ENCODE measurements around the gene DNAI1.
"Not testable (repeated sequence)": the region's sequence is repeated elsewhere in the genome, so short reads cannot be mapped to it uniquely, and the experiment has no call there.

Gene DNAI1

GRCh38 chr9:34458013-34458958, at the start of gene DNAI1, which contains the start of gene FAM219A:
DNAI1 (plus strand) TSS chr9:34458805; CDS start chr9:34459006, 201 bp downstream.
FAM219A (minus strand) TSS chr9:34458570; CDS start chr9:34458263, 307 bp downstream.
- peak; percentile 95 for DNase-seq

DNA sequence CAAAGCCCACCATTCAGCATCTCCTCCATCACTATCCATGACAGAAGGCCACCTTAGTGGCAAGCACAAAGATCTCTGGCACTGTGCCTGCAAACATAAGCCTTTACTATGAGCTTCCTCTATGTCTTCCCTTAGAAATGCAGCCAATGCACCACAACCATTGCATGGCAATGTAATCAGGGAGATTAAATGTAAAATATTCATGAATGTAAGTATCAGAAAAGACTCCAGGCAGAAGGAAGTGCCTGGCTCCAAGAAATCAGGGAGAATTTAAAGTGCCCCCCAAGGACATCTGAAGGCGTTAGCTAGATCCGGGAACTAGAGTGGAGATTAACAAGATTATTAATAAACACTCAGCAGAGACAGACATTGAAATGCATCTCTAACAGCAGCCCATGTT, 49.5 kb upstream of the DNAI1 start:
- DNase-seq, result no peak

DNA sequence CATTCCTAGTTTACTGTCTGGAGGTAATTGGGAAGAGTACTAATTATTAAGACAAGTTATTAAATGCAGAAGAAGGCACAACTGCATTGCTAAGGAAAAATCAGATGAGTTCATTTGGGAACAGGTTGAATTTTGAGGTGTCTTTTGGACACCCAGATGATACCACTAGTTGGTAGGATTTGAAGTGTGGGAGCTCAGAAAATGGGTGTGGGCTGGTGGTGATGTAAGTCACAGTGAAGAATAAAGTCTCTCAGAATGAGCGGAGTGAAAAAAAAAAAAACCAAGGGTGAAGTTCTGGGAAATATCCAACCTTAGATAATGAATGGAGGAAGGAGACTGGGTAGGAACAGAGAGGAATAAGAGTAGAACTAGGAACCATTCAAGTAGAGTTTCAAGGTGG, 46.3 kb upstream of the DNAI1 start:
- DNase-seq, result no peak

DNA sequence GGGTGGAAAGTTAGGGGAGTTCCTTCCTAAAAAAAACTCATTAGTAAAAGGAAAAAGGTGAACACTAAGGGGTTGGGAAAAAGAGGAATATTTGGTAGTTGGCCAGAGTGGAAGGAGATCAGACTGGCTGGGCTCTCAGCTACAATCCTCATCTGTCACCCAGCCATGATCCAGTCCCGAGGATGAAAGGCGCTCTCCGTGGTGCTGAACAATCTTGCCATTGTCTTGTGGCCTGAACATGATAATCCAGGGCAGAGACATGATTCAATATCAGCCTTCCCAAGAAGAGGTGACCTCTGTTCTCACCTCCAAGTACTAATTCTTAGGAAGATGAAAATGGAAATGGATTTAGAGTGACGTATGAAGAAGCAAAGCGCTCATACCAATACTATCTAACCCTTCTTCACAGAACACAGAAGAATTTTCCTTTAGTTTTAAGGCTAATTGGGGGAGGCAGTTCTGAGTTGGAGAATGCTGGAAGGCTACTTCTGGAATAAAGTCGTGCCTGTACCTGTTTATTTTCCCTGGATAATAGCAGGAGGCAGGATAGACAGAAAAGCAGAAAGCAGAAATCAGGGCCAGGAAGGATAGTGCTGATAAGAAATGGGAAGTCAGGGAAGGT, 45.3 kb upstream of the DNAI1 start:
- no peak for DNase-seq

DNA sequence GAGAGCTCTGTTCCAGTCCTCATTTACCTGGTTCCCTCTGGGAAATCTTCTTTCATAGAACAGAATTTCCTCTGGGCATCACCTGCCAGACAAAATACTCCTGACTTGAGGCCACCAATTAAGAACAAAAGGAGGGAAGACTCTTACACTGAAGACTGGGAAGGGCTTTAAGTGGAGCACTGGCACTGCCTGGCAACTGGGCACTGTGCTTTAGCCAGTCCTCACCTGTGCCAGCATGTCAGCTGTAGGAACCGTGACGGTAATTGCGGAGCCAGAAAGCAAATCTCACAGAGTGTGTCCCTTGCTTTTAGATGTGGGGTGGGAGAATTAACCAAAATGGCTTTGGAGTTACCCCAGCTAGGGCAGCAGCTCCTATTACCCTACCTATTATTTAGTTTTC, 40.9 kb upstream of the DNAI1 start:
- peak; percentile 95 for DNase-seq

DNA sequence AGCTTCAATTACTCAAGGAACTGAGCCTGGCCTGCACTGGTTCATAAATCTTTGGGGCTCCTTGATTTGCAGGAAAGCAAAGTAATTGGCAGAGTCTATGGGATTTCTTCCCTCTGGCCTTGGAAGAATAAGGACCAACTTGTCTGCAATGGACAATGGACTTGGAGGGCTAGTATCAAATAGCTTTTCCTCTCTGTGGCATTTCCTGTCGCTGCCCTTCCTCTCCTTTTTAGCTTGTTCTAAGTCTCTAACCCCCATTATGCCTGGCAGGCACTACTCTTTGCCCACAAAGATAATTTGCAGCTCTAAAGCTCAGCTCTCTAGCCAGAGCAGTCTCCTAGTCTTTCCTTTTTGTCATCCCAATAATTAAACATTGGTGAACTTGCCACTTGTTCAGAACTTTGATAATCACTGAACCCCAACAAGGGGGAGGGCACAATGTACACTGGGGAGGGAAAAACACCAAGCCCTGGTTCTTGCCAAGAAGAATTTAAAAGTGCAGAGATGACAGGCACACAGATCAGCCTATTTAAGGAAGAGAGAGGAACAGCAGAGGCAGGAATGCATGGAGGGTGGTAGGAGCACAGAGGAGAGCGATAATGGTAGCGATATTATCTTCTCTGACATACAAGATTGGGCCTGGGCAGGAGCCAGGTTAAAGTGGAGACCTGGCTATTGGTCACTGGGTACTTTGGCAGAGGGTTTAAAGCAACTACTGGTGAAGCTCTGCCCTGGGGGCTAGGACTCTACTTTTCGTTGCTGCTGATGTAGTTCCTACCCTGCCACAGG, 38.7 kb upstream of the DNAI1 start:
- DNase-seq, result peak; percentile 61

DNA sequence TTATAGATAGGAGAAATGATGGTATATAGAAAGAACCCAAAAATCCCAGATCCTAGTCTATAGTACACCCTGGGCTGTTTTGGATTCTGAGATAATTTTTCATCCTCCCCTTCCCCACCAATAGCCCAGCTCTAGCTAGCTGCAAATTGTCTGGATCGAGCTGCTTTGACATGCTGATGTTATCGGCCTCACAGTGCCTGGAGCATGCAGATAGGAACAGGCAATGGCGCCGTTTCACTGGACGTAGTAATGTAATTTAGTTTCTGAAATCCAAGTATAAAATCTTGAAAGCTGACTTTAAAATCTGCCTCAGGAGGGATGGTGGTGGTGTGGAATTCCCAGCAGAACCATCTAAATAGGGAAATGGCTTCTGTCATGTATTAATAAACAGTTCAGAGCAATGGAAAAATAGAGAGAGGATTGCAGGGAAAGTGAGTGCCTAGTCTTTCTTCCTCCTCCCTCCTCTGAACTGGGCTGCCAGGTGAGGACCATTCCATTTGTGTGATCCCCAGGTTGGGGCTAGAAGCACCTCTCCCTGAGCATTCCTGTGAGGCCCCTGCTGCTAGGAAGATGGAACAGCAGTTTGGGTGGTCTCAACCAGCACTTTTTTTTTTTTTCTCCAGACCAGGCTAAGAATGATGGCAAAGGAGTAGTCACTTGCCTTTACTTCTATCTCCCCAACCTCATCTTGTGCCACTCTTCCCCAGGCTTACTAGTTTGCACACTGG, 32.1 kb upstream of the DNAI1 start:
- no peak for DNase-seq

GRCh38 chr9:34428325-34428958, 30.2 kb upstream of the DNAI1 start:
- DNase-seq, result peak; percentile 83

GRCh38 chr9:34430843-34431437, 27.7 kb upstream of the DNAI1 start:
- peak; percentile 97 for DNase-seq

DNA sequence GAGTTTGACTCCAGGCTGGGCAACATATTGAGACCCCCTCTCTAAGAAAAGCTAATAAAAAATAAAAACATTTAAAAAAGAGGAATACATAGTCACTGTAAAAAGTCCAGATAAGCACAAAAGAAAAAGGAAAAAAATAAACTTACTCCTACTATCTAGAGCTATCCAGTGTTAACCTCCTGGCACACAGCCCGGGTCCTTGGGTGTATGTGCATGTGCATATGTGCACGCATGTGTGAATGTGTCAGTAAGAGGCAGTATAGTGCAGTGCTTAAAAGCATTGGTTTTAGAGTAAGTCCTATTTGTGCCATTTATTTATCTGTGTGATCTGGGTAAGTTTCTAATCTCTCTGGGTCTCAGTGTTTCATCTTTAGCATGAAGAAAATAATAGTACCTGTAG, 26.9 kb upstream of the DNAI1 start:
- DNase-seq, result peak; percentile 85

DNA sequence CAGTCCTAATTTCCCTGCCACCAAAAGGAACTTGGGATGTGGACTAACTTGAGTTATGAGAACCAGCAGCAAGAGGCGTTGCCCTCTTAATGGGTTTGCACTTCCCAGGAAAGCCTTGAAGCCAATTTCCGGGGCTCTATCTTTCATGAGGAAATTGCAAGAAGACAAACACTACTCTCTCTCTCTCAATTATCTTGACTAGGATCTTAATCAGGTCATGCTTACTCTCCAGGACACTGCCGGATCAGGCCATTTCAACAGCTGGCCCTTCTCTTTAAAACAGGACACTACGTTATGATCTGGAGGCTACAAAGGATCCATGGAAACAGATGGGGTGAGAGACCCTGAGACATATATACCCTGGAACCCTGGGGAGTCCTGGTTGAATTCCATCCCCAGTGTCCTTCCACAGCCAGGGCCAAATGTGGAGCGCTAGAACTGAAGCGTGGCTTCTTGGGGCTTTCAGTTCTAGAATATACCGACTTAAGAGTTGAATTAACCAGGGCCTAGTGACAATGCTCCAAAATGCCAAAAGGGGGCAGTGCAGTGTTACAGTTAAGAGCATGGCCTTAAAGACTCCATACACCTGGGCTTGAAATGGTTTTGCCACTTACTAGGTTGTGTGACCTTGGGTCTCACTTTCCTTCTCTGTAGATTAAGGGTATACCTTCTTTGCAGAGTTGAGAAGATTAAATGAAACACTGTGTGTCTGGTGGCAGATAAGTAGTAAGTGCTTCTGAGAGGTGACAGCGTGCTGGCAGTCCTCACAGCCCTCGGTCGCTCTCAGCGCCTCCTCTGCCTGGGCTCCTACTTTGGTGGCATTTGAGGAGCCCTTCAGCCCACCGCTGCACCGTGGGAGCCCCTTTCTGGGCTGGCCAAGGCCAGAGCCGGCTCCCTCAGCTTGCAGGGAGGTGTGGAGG, 21.3 kb upstream of the DNAI1 start:
- peak; percentile 69 for DNase-seq

DNA sequence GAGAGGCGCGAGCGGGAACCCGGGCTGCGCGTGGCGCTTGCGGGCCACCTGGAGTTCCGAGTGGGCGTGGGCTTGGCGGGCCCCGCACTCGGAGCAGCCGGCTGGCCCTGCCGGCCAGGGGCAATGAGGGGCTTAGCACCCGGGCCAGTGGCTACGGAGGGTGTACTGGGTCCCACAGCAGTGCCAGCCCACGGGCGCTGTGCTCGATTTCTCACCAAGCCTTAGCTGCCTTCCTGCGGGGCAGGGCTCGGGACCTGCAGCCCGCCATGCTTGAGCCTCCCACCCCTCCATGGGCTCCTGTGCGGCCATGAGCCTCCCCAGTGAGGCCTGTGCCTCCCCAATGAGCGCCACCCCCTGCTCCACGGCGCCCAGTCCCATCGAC, 20.7 kb upstream of the DNAI1 start:
- not testable (repeated sequence) for DNase-seq

DNA sequence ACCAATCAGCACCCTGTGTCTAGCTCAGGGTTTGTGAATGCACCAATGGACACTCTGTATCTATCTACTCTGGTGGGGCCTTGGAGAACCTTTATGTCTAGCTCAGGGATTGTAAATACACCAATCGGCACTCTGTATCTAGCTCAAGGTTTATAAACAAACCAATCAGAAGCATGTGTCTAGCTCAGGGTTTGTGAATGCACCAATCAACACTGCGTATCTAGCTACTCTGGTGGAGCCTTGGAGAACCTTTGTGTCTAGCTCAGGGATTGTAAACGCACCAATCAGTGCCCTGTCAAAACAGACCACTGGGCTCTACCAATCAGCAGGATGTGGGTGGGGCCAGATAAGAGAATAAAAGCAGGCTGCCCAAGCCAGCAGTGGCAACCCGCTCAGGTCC, 20.1 kb upstream of the DNAI1 start:
- not testable (repeated sequence) for DNase-seq

DNA sequence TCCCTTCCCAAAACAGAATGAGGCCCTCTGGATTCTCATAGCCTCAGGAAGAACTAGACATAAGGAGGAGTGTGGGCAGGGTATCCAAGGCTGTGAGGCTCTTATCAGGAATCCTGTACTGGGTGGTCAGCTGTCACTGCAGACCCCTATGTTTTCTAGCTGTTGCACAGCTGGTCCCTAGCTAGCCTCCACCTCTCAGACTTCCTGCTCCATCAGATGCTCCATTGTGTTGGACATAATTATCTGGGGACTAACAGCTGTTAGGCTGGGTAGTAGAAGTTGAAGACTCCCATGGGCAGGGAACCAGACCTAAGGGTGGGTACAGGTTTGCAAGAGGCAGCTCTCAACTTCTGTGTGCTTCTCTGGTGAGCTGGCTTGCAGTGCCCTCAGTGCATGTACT, 18.6 kb upstream of the DNAI1 start:
- no peak for DNase-seq

DNA sequence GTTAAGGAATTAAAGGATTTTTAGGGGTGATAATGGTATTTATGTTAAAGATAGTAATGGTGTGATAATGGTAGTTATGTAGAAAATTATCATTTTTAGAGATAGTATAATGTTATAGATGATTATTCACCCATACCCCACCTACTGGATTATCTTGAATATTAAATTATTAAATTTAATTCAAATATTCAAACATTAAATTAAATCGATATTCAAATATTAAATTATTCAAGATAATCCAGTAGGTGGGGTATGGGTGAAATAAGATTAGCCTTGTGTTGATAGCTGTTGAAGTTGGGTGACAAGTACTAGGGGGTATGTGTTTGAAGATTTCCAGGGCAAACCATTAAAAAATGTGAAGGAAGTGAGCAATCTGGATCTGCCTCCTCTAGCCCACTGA, 15.8 kb upstream of the DNAI1 start:
- DNase-seq, result no peak

GRCh38 chr9:34443533-34443932, 15.1 kb upstream of the DNAI1 start:
- DNase-seq, result no peak

- no peak for DNase-seq
These were observed 14.6 kb upstream of the DNAI1 start for GRCh38 chr9:34443976-34444375.

DNA sequence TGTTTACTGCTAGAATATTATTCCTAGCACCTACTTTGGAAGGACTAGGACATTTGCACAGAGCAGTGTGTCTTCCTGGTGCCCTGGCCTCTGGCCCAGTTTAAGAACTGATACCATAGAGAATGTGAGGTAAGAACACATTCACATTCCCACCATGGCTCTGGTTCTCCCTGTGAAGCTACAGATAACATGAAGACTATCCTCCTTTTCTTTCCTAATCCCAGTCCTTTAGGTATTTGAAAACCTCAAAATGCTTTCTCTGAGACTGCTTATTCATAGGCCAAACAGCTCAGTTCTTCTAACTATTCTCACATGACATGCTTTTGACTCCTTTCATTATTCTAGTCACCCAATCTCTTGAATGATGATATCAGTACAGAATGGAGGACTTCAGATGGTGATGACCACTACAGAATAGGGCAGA, 12.1 kb upstream of the DNAI1 start:
- DNase-seq, result no peak

GRCh38 chr9:34446951-34447350, 11.7 kb upstream of the DNAI1 start:
- no peak for DNase-seq

DNA sequence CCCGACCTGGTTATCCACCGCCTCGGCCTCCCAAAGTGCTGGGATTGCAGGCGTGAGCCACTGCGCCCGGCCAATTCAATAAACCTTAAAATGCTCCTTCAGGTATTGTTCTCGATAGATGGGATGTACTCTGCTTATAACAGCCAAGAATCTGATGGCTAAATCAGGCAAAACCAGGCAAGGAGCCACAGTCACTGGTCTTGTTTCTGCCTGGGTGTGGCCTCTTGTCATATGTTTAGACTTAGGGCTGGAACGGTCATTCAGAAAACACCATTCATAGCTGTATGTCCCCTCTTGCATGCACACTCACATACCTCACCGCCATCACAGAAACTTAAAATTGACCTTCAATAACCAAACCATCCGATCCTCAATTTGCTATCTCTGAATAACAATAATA, 8.0 kb upstream of the DNAI1 start:
- no peak for DNase-seq

- DNase-seq, result no peak
These were observed 7.5 kb upstream of the DNAI1 start for GRCh38 chr9:34451135-34451534.

Data from DMS79 treated with DMSO at 0.1 percent for 48 hours (cell line).